BLaER1 treated with 17β-estradiol and CSF1 and Interleukin-3, amounts not matched to agents 10 nM and 100 nM (cell line): ENCODE measurements around the gene UMODL1.

Source experiments
- H3K27ac ChIP-seq, 11 experiments: shearing (Covaris generic); formaldehyde crosslinking; 2 replicates each; pipeline ENCODE4 v1.8.1; 2022
- H3K27me3 ChIP-seq, 11 experiments: shearing (Covaris generic); formaldehyde crosslinking; 2 replicates each; pipeline ENCODE4 v1.8.1; 2022
- H3K36me3 ChIP-seq, 11 experiments: shearing (Covaris generic); formaldehyde crosslinking; 2 replicates each; pipeline ENCODE4 v1.8.1; 2022
- H3K4me1 ChIP-seq, 10 experiments: shearing (Covaris generic); formaldehyde crosslinking; 2 replicates each; pipeline ENCODE4 v1.8.1; 2022
- H3K4me2 ChIP-seq, 11 experiments: shearing (Covaris generic); formaldehyde crosslinking; 2 replicates each; pipeline ENCODE4 v1.8.1; 2022
- H3K4me3 ChIP-seq, 10 experiments: shearing (Covaris generic); formaldehyde crosslinking; 2 replicates each; pipeline ENCODE4 v1.8.1; 2022
- H3K9ac ChIP-seq, 11 experiments: shearing (Covaris generic); formaldehyde crosslinking; 2 replicates each; pipeline ENCODE4 v1.8.1; 2022
- H3K9me3 ChIP-seq, 11 experiments: shearing (Covaris generic); formaldehyde crosslinking; replicated peaks in 1 of 11; 2 replicates each; pipeline ENCODE4 v1.8.1; 2022
- H4K20me1 ChIP-seq, 11 experiments: shearing (Covaris generic); formaldehyde crosslinking; 2 replicates each; pipeline ENCODE4 v1.8.1; 2022
- Cebpa-rat ChIP-seq, 11 experiments: shearing (Covaris generic); IDR thresholded peaks; 2 replicates each; pipeline ENCODE4 v1.8.1; 2022

The UMODL1 gene

DNA sequence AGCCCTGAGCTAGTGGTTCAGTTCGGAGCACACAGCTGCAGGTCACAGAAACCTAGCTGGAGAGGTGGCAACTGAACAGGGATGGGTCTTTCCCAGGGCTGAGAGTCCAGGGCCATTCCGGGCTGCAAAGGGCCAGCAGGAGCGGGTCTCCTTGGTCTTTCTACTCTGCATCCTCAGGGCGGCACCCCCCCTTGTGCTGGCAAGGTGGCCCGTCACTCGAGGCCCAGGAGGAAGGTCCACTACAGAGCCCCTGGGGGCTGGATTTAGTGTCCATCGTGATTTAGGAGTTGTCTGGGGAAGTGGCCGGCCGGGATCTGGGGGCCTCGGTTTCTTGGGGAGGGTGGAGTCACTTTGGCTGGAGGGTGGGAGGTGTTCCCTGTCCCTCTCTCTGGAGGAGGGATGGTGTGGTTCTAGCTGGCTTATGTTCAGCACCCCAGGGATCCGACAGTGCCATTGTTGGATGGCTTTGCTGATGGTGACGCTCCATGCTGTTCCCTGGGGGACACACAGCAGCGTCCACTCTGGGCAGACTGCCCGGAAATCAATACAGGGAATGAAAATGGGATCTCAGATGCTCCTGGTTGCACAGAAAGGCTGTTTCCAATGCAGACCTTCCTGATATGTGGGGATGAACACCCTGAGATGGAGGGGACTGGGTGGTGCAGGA is 64.4 kb downstream of the UMODL1 start:
- H3K27me3 ChIP-seq = no peaks in the 10 kb centered on the region
- H3K36me3 ChIP-seq = no peaks in the 10 kb centered on the region
- H4K20me1 ChIP-seq = no peaks in the 10 kb centered on the region
- TF ChIP-seq Cebpa-rat (IDR thresholded peaks at IDR 0.05) = no peak
- peaks cover 11 to 23% (median 15%) of the 10 kb centered on the region in 10 experiments for H3K4me1 ChIP-seq
- no peak overlapping the region for H3K9ac ChIP-seq
- no peak overlapping the region for H3K27ac ChIP-seq
- peaks cover 0 to 11% (median 4%) of the 10 kb centered on the region in 11 experiments; a peak in 6 of 22 replicates for H3K9me3 ChIP-seq
- H3K4me2 ChIP-seq = no peak overlapping the region
- no peak overlapping the region for H3K4me3 ChIP-seq

DNA sequence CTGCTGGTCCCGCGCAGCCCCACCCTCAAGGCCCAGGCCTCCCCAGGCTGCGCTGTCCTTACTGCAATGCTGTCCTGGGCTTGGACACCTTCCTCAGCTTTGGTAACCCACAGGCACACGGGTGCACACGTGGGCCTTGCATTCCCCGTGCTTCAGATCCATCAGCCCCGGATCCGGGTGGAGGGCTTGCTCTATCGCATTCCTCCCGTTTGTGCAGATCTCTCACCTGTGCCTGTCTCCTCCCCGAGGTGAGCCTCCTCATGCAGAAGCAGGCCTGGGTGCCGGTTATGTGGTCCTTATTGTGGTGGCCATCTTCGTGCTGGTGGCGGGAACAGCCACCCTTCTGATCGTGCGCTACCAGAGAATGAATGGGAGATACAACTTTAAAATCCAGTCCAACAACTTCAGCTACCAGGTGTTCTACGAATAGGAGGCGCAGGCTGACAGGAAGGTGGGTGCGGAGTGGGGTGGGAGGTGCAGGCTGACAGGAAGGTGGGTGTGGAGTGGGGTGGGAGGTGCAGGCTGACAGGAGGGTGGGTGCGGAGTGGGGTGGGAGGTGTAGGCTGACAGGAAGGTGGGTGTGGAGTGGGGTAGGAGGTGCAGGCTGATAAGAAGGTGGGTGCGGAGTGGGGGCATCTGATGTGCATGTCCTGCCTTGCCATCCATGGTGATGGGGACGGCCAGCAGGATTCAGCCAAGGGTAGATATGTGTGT is 66.2 kb downstream of the UMODL1 start:
- Histone ChIP-seq H3K27me3 (no peaks in the 10 kb centered on the region), H3K4me2 (no peak overlapping the region), H3K27ac (no peak overlapping the region), H3K4me3 (no peak overlapping the region), H3K9ac (no peak overlapping the region), H4K20me1 (no peaks in the 10 kb centered on the region), H3K36me3 (no peaks in the 10 kb centered on the region), H3K4me1 (peaks cover 24 to 41% (median 32%) of the 10 kb centered on the region in 10 experiments), H3K9me3 (peaks cover 0 to 11% (median 4%) of the 10 kb centered on the region in 11 experiments; a peak in 6 of 22 replicates)
- TF ChIP-seq Cebpa-rat (IDR thresholded peaks at IDR 0.05) = no peak

- Histone ChIP-seq H3K36me3 (no peaks in the 10 kb centered on the region), H3K4me3 (0 out of 20 replicates have a peak overlapping the region, but pooled peaks of 1 of the 10 experiments have one; percentile 3), H3K27me3 (no peaks in the 10 kb centered on the region), H3K9me3 (peaks cover 0 to 11% (median 4%) of the 10 kb centered on the region in 11 experiments; a peak in 6 of 22 replicates), H4K20me1 (no peaks in the 10 kb centered on the region), H3K9ac (peak overlapping the region in 7 of 11 experiments; percentile 9 to 47 (median 35); a peak in 7 of 22 replicates), H3K4me2 (peak overlapping the region; percentile 69 to 91 (median 83)), H3K27ac (peak overlapping the region; percentile 0 to 66 (median 47); a peak in 19 of 22 replicates), H3K4me1 (peaks cover 25 to 51% (median 37%) of the 10 kb centered on the region in 10 experiments)
- TF ChIP-seq Cebpa-rat (IDR thresholded peaks at IDR 0.05) = no peak
Measured at GRCh38 chr21:42140196-42140934, 69.2 kb downstream of the UMODL1 start.

DNA sequence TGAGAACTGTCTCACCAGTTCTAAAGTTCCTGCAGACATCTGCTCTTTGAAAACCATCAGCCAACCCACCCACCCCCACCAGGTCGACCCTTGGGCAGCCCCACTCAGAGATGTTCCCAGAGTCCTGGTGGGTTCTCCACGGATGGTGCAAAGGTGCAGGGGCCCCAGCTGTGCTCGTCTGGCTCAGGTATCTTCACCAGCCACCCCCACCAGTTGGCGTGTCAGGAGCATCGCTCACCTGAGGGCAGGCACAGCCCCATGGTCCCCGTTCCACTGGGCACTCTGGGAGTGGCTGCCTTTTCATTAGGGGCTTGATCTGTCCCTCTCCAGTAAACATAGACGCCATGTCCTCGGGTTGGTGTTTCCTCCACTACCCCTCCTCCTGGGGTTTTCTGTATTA is 70.5 kb downstream of the UMODL1 start:
- H3K9me3 ChIP-seq = peaks cover 0 to 11% (median 4%) of the 10 kb centered on the region in 11 experiments; a peak in 6 of 22 replicates
- no peaks in the 10 kb centered on the region for H3K27me3 ChIP-seq
- no peak overlapping the region; a peak in 1 of 22 replicates for H3K27ac ChIP-seq
- no peaks in the 10 kb centered on the region for H4K20me1 ChIP-seq
- no peak overlapping the region for H3K9ac ChIP-seq
- no peak for TF ChIP-seq Cebpa-rat (IDR thresholded peaks at IDR 0.05)
- no peaks in the 10 kb centered on the region for H3K36me3 ChIP-seq
- no peak overlapping the region for H3K4me3 ChIP-seq
- H3K4me2 ChIP-seq = peak overlapping the region in 10 of 11 experiments; percentile 69 to 91 (median 82); a peak in 17 of 22 replicates
- peaks cover 25 to 54% (median 45%) of the 10 kb centered on the region in 10 experiments for H3K4me1 ChIP-seq

- Histone ChIP-seq H3K9me3 (peaks cover 0 to 11% (median 4%) of the 10 kb centered on the region in 11 experiments; a peak in 6 of 22 replicates), H3K9ac (0 out of 22 replicates have a peak overlapping the region, but pooled peaks of 1 of the 11 experiments have one; percentile 9), H3K4me1 (peaks cover 25 to 54% (median 45%) of the 10 kb centered on the region in 10 experiments), H3K27ac (peak overlapping the region in 4 of 11 experiments; percentile 6 to 37 (median 30); a peak in 8 of 22 replicates), H3K27me3 (no peaks in the 10 kb centered on the region), H3K36me3 (no peaks in the 10 kb centered on the region), H3K4me2 (peak overlapping the region in 8 of 11 experiments; percentile 4 to 91 (median 82); a peak in 10 of 22 replicates), H4K20me1 (no peaks in the 10 kb centered on the region), H3K4me3 (no peak overlapping the region)
- TF ChIP-seq Cebpa-rat (IDR thresholded peaks at IDR 0.05) = no peak
Measured at GRCh38 chr21:42142141-42142540, 71.0 kb downstream of the UMODL1 start.

DNA sequence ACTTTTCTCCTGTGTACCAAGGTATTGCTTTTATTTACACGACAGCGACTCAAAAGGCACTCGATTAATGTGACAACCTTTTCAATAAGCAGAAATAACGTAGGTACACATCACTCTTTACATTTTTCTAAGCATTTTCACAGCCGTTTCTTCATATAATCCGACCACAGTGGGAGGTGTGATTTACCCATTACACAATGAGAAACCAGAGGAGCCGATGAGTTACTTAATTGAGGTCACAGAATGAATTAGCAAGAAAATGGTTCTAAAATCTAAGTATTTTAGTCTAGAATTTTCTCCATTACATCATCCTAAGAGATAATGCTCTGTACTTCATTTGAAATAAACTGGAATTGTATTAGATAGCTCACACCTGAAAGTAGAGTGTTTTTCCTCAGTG is 71.5 kb downstream of the UMODL1 start:
- Histone ChIP-seq H3K36me3 (no peaks in the 10 kb centered on the region), H4K20me1 (no peaks in the 10 kb centered on the region), H3K4me3 (no peak overlapping the region), H3K27me3 (no peaks in the 10 kb centered on the region), H3K9ac (0 out of 22 replicates have a peak overlapping the region, but pooled peaks of 1 of the 11 experiments have one; percentile 9), H3K9me3 (peaks cover 0 to 11% (median 4%) of the 10 kb centered on the region in 11 experiments; a peak in 6 of 22 replicates), H3K27ac (peak overlapping the region in 1 of 11 experiments; percentile 37; a peak in 2 of 22 replicates), H3K4me2 (peak overlapping the region in 5 of 11 experiments; percentile 4 to 91 (median 81); a peak in 4 of 22 replicates), H3K4me1 (peaks cover 25 to 54% (median 45%) of the 10 kb centered on the region in 10 experiments)
- no peak for TF ChIP-seq Cebpa-rat (IDR thresholded peaks at IDR 0.05)

DNA sequence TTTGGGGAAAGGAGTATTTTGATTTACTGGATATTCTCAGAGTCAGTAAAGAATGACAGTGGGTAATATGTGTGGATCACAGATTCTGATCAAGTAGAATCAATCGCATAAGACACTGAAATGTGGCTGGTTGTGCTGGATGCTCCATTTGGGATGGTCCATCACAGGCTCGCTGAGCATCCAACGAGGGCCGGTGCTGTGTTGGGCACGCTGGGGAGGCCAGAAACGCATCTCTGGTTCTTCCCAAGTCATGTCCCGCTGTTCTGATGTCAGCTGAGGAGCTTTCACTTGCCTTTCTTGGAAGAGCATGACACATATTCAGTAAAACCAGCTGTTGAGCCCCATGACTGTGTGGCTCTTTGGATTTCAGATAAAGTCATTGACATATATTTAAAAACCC is 72.0 kb downstream of the UMODL1 start:
- Histone ChIP-seq H3K9ac (no peak overlapping the region), H3K36me3 (no peaks in the 10 kb centered on the region), H4K20me1 (no peaks in the 10 kb centered on the region), H3K4me2 (0 out of 22 replicates have a peak overlapping the region, but pooled peaks of 1 of the 11 experiments have one; percentile 4), H3K4me1 (peaks cover 25 to 54% (median 45%) of the 10 kb centered on the region in 10 experiments), H3K27ac (no peak overlapping the region), H3K27me3 (no peaks in the 10 kb centered on the region), H3K4me3 (no peak overlapping the region), H3K9me3 (peaks cover 0 to 11% (median 4%) of the 10 kb centered on the region in 11 experiments; a peak in 6 of 22 replicates)
- TF ChIP-seq Cebpa-rat (IDR thresholded peaks at IDR 0.05) = no peak

GRCh38 chr21:42144221-42144620 is 73.1 kb downstream of the UMODL1 start:
- H3K4me3 ChIP-seq = no peak overlapping the region
- H3K9ac ChIP-seq = no peak overlapping the region
- H3K27me3 ChIP-seq = no peaks in the 10 kb centered on the region
- peaks cover 25 to 50% (median 45%) of the 10 kb centered on the region in 10 experiments for H3K4me1 ChIP-seq
- no peaks in the 10 kb centered on the region for H3K36me3 ChIP-seq
- H3K9me3 ChIP-seq = peaks cover 0 to 3% (median 0%) of the 10 kb centered on the region in 11 experiments; a peak in 5 of 22 replicates
- TF ChIP-seq Cebpa-rat (IDR thresholded peaks at IDR 0.05) = no peak
- no peaks in the 10 kb centered on the region for H4K20me1 ChIP-seq
- no peak overlapping the region for H3K27ac ChIP-seq
- H3K4me2 ChIP-seq = no peak overlapping the region
